EL (cell line): ENCODE data around the gene FAM180B.
"Not testable (repeated sequence)": the region's sequence is repeated elsewhere in the genome, so short reads cannot be mapped to it uniquely, and the experiment has no call there.

Experiments
- DNase-seq: peaks from one replicate; pipeline ENCODE4 v3.0.0-alpha.2; 2016

FAM180B gene

DNA sequence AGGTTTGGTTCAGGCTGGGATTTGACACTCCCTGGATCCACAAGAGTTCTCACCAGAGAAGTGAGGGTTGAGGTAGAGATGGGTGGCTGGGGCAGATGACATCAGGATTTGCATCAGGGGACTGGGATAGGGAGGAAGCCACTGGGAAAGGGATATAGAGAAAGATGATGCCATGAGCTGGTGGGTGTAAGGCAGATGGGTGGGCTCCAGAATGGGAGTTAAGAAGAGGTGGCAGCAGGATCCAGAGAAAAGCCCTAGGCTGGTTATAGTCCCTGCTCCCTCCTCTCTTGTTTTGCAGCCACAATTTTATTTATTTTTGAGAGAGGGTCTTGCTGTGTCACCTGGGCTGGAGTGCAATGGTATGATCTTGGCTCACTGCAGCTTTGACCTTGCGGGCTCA is 9.5 kb downstream of the FAM180B start:
- no peak for DNase-seq

DNA sequence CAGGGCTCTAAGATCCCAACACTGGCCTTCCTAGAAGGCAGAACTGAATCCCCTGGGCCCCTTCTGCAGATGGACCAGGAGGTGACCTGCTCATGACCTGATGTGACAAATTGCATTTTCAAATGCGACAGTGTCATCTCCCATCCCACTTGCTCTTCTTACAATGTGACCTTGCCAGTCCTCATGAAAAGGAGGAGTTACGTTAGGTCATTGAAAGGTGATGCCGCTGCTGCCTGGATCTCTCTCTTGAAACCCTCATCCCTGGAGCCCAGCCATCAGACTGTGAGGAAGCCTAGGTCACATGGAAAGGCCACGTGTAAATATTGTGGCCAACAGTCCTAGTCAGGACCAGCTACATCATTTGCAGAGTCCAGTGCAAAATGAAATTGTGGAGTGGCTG is 13.4 kb downstream of the FAM180B start:
- no peak for DNase-seq

GRCh38 chr11:47603295-47603694 is 16.8 kb downstream of the FAM180B start:
- DNase-seq: no peak

DNA sequence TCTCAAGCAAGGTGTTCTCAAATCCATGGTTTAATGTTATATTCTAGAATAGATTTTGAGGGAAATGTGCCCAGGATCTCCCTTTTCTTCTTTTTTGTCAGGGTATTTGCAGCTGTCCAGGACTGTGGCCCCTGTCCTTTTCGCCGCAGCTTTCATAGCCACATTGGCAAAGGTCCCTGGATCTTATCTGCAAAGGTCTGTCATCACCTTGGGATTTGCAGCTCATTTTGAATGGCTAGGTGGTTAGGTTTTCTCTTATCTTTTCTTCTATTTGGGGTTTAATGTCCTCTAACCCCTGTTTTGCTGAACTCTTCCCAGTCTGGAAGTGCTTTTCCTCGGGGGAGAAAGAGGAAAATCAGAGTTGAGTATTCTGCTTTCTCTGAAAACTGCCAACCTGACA is 19.4 kb downstream of the FAM180B start:
- DNase-seq: no peak

DNA sequence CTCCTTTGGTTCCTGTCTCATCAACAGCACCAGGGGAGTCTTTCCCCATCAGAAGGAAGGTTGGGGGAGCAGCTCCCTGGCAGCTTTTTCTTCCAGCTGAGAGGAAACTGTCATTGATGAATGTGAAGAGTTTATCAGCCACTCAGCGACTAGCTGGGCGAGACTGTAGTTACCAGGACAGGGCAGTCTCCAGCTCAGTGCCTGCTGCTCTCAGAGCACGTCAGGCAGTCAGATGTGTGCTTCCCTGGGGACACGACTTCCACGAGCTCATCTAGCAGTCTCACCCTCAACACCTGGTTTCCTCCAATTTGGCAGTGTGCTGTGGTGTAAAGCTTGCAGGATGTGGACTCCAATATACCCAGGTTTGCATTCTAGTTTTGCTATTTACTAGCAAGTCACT is 20.3 kb downstream of the FAM180B start:
- no peak for DNase-seq

DNA sequence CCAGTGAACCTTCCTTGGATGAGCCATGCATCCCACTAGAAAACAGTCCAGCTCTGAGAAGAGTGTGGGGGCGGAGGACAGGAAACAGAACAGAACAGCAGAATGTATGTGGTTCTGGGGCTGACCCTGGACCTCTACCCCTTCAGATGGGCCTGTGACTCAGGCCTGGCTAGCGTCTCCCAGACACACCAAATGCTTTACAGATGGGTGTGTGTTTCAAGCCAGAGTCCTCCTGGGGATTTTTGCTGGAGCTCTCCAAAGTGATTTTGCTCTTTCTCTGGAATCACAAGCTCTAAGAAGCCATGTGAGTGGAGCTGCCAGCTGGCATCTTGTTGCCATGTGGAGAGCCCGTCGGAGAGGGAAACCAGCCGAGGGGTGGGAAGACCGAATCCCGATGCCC is 20.9 kb downstream of the FAM180B start:
- peak; percentile 93 for DNase-seq

- no peak for DNase-seq
These were observed 23.2 kb downstream of the FAM180B start for GRCh38 chr11:47609675-47610074.

GRCh38 chr11:47611348-47611794 is 24.9 kb downstream of the FAM180B start:
- DNase-seq: no peak

DNA sequence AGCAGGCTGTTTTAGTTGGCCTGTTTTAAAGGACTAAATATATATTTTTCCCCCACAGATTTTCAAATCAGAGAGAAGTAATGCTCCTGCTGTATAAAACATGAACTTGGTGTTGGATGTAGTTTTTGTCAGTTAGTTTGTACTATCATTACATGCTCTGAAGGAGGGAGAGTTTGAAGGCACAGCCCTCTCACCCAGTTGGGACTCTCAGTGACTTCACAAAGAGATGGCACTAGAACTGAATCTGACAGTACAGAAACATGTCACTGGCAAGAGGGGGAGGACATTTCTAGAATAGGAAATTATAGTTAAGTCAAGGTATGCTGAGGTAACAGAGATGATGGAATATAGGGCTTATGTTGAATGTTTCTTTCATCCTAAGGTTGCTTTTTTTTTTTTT is 28.8 kb downstream of the FAM180B start:
- no peak for DNase-seq

- DNase-seq: peak; percentile 61
These were observed 30.4 kb downstream of the FAM180B start for GRCh38 chr11:47616726-47617416.

DNA sequence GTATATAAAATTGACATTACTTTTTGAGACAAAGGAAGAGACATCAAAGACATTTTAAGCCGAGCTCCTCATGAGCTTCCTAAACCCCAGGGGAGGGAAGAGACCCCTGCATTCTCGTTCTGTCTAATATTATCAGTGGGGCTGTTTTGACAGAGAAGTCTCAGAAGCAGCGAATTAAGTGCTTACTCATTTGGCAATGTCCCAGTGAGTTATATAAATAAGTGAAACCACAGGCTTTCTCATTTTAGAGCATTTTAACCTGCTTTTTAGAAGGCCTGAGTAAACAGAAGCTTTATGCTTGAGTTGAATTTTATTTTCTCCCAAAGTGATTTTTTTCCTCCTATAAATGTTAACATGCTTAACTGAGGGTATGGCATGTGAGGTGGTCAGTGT is 30.9 kb downstream of the FAM180B start:
- peak; percentile 40 for DNase-seq

DNA sequence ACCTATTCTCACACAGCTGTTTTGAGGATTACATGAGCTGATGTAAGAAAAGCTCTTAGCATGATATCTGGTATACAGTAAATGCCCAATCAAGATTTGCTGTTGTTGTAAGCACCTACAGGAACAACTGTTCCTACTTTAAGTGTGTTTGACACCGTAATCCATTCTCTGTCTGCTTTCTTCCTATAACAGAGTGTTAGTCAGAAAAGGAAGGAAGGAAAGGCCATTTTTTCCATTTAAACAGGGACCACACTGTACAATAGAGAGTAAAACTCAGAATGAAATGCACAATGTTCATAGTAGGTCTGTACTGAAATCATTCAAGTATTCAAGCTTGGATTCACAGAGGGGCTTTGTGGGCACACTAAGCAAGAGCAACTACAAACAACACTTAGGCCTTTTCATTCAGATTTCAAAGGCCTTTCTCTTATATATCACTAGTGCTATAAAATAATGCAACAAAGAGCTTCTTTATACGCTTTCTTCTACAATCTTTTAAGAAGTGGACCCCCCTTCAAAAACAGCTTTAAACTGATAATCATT is 34.4 kb downstream of the FAM180B start:
- DNase-seq: no peak

GRCh38 chr11:47626234-47626633 is 39.8 kb downstream of the FAM180B start:
- DNase-seq: no peak

GRCh38 chr11:47628026-47628425 is 41.5 kb downstream of the FAM180B start:
- no peak for DNase-seq

GRCh38 chr11:47631473-47631872 is 45.0 kb downstream of the FAM180B start:
- no peak for DNase-seq

GRCh38 chr11:47636331-47636730 is 49.9 kb downstream of the FAM180B start:
- not testable (repeated sequence) for DNase-seq
